H1 (cell line): ENCODE data around the gene YBX2. TPM values are rescaled to one million over a fixed set of nuclear protein-coding genes. Genes with fewer than 3 reads are reported as not detected.

Source experiments
- CTCF ChIA-PET: fragments of 300-600 bp; sonication (Branson Sonifier 250); formaldehyde crosslinking; loops from one replicate; lab custom pipeline; 2021; ENCODE audit not compliant: partially characterized antibody; lab: Charles Lee
- POLR2A ChIA-PET: fragments of 300-600 bp; sonication (Branson Sonifier 250); formaldehyde crosslinking; loops from one replicate; lab custom pipeline; 2021; ENCODE audit warnings: inconsistent platforms; ENCODE audit not compliant: partially characterized antibody; lab: Charles Lee
- DNase-seq, 2 experiments: peaks; one replicate each; pipeline versions ENCODE4 v3.0.0 to v3.0.0-alpha.2; 2010 to 2022; ENCODE audit warnings: low spot score in 2 of 2, low read depth in 1 of 2, mixed read lengths in 1 of 2
- FAIRE-seq: peaks from 2 replicates; lab custom pipeline; 2011; peaks lifted over from hg19 to GRCh38; lab: Jason Lieb, UNC
- H2AFZ ChIP-seq: 2 replicates; pipeline ENCODE4 v1.8.1; 2012; ENCODE audit warnings: low read length, inconsistent platforms
- H2AK5ac ChIP-seq: 2 replicates; pipeline ENCODE4 v1.6.1; 2013; ENCODE audit warnings: low read depth, low read length
- H2BK120ac ChIP-seq: replicated peaks from 2 replicates; pipeline ENCODE3; 2013; ENCODE audit warnings: low read depth, low read length, inconsistent platforms
- H2BK12ac ChIP-seq: 2 replicates; pipeline ENCODE4 v1.6.1; 2013; ENCODE audit warnings: low read depth, low read length
- H2BK15ac ChIP-seq: 2 replicates; pipeline ENCODE4 v1.6.1; 2013; ENCODE audit warnings: low read length
- H2BK20ac ChIP-seq: 2 replicates; pipeline ENCODE4 v1.6.1; 2013; ENCODE audit warnings: low read length
- H2BK5ac ChIP-seq: 2 replicates; pipeline ENCODE4 v1.6.1; 2013; ENCODE audit warnings: low read depth, low read length
- H3K14ac ChIP-seq: 2 replicates; pipeline ENCODE4 v1.6.1; 2013; ENCODE audit warnings: inconsistent platforms; ENCODE audit not compliant: insufficient read length
- H3K18ac ChIP-seq: 2 replicates; pipeline ENCODE4 v1.6.1; 2013; ENCODE audit warnings: low read length; ENCODE audit errors: extremely low read depth
- H3K23ac ChIP-seq: 2 replicates; pipeline ENCODE4 v1.6.1; 2013; ENCODE audit warnings: inconsistent platforms; ENCODE audit not compliant: insufficient read length
- H3K23me2 ChIP-seq: 2 replicates; pipeline ENCODE4 v1.6.1; 2013; ENCODE audit warnings: low read depth, low read length
- H3K27ac ChIP-seq: 2 replicates; pipeline ENCODE4 v1.6.1; 2011; ENCODE audit warnings: low read depth, low read length, inconsistent platforms
- H3K27me3 ChIP-seq, 4 experiments: replicated peaks in 1 of 4; 1 replicate in 1 of 4; 2 replicates in 3 of 4; pipeline versions ENCODE4 v1.6.1 to v1.8.1; 2011 to 2013; ENCODE audit warnings: low read length in 3 of 4, mild to moderate bottlenecking in 3 of 4, inconsistent platforms in 2 of 4, mixed read lengths in 2 of 4, moderate library complexity in 1 of 4; ENCODE audit not compliant: control insufficient read depth in 3 of 4, insufficient read depth in 3 of 4; ENCODE audit errors: extremely low read depth in 1 of 4
- H3K36me3 ChIP-seq, 4 experiments: 2 replicates each; pipeline versions ENCODE4 v1.6.1 to v1.8.1; 2011 to 2013; ENCODE audit warnings: mild to moderate bottlenecking in 4 of 4, low read length in 3 of 4, moderate library complexity in 2 of 4, control low read depth in 1 of 4, inconsistent platforms in 1 of 4; ENCODE audit not compliant: insufficient read depth in 4 of 4, control insufficient read depth in 2 of 4
- H3K4ac ChIP-seq: replicated peaks from 2 replicates; pipeline ENCODE3; 2013; ENCODE audit warnings: low read length, low read depth, mixed read lengths, inconsistent platforms; ENCODE audit not compliant: insufficient read length
- H3K4me1 ChIP-seq, 4 experiments: replicated peaks in 1 of 4; 1 replicate in 1 of 4; 2 replicates in 3 of 4; pipeline versions ENCODE4 v1.6.1 to v1.8.1; 2011 to 2013; ENCODE audit warnings: low read length in 3 of 4, inconsistent platforms in 2 of 4, mixed read lengths in 1 of 4; ENCODE audit not compliant: insufficient read depth in 4 of 4, control insufficient read depth in 3 of 4
- H3K4me2 ChIP-seq, 2 experiments: 2 replicates each; pipeline versions ENCODE4 v1.6.1 to v1.8.1; 2011 to 2013; ENCODE audit warnings: low read depth in 2 of 2, low read length in 2 of 2, control low read depth in 1 of 2, inconsistent platforms in 1 of 2, mild to moderate bottlenecking in 1 of 2; ENCODE audit not compliant: insufficient read depth in 1 of 2
- H3K4me3 ChIP-seq, 4 experiments: fragments of 200-600, 300-600 bp in 1 of 4; sonication (generic), shearing (Covaris generic), sonication (Bioruptor Twin) in 1 of 4; 2 replicates each; pipeline versions ENCODE4 v1.5.1 to v1.8.1; 2011 to 2016; ENCODE audit warnings: low read length in 4 of 4, low read depth in 3 of 4, control low read depth in 2 of 4, inconsistent platforms in 2 of 4, mild to moderate bottlenecking in 2 of 4, mixed read lengths in 1 of 4, moderate library complexity in 1 of 4; ENCODE audit not compliant: insufficient read depth in 2 of 4; ENCODE audit errors: extremely low read depth in 1 of 4
- H3K56ac ChIP-seq: replicated peaks from 2 replicates; pipeline ENCODE3; 2013; ENCODE audit warnings: low read depth, mild to moderate bottlenecking, mixed read lengths, low read length, inconsistent platforms; ENCODE audit not compliant: insufficient read length
- H3K79me1 ChIP-seq: 2 replicates; pipeline ENCODE4 v1.6.1; 2013; ENCODE audit warnings: low read depth, low read length, control low read depth
- H3K79me2 ChIP-seq, 2 experiments: 2 replicates each; pipeline versions ENCODE4 v1.6.1 to v1.8.1; 2012 to 2013; ENCODE audit warnings: low read length in 2 of 2, mild to moderate bottlenecking in 2 of 2, inconsistent platforms in 1 of 2; ENCODE audit not compliant: insufficient read depth in 2 of 2, control insufficient read depth in 1 of 2
- H3K9ac ChIP-seq, 4 experiments: replicated peaks in 1 of 4; 1 replicate in 1 of 4; 2 replicates in 3 of 4; pipeline versions ENCODE4 v1.6.1 to v1.8.1; 2011 to 2013; ENCODE audit warnings: low read depth in 3 of 4, low read length in 3 of 4, control low read depth in 2 of 4, mild to moderate bottlenecking in 2 of 4, moderate library complexity in 2 of 4, inconsistent platforms in 1 of 4; ENCODE audit errors: extremely low read depth in 1 of 4
- H3K9me3 ChIP-seq, 2 experiments: 2 replicates each; pipeline versions ENCODE4 v1.6.1 to v1.8.1; 2012 to 2013; ENCODE audit warnings: mild to moderate bottlenecking in 2 of 2, moderate library complexity in 2 of 2, control low read depth in 1 of 2, inconsistent platforms in 1 of 2, low read depth in 1 of 2, low read length in 1 of 2, mixed read lengths in 1 of 2; ENCODE audit not compliant: insufficient read depth in 2 of 2
- H4K20me1 ChIP-seq, 2 experiments: replicated peaks in 1 of 2; 2 replicates each; pipeline versions ENCODE3 to v1.8.1; 2011 to 2013; ENCODE audit warnings: inconsistent platforms in 2 of 2, low read length in 2 of 2, mild to moderate bottlenecking in 1 of 2; ENCODE audit not compliant: insufficient read depth in 2 of 2, control insufficient read depth in 1 of 2
- H4K5ac ChIP-seq: 2 replicates; pipeline ENCODE4 v1.6.1; 2013; ENCODE audit warnings: low read length, low read depth, mixed read lengths, inconsistent platforms; ENCODE audit not compliant: insufficient read length
- H4K8ac ChIP-seq: 2 replicates; pipeline ENCODE4 v1.8.0; 2013; ENCODE audit warnings: mild to moderate bottlenecking, moderate library complexity, low read length, inconsistent platforms; ENCODE audit not compliant: insufficient read depth; ENCODE audit errors: extremely low read depth
- H4K91ac ChIP-seq: replicated peaks from 2 replicates; pipeline ENCODE3; 2013; ENCODE audit warnings: low read length, mixed read lengths, inconsistent platforms; ENCODE audit not compliant: insufficient read length
- ASH2L ChIP-seq: fragments of 200-600, 300-600 bp; sonication (generic); IDR thresholded peaks from one replicate; pipeline ENCODE4 v1.7.1; 2017; ENCODE audit warnings: low read length
- CEBPB ChIP-seq: IDR thresholded peaks from 2 replicates; pipeline ENCODE4 v1.6.1; 2012; ENCODE audit warnings: low read depth, low read length
- CHD1 ChIP-seq: IDR thresholded peaks from 2 replicates; pipeline ENCODE4 v1.6.1; 2012; ENCODE audit warnings: low read depth, low read length, improper control_type of control experiment
- GABPA ChIP-seq: IDR thresholded peaks from 2 replicates; pipeline ENCODE4 v1.6.1; 2011; ENCODE audit warnings: mild to moderate bottlenecking, low read length, moderate library complexity, borderline replicate concordance; ENCODE audit not compliant: insufficient read depth
- JUN ChIP-seq: IDR thresholded peaks from 2 replicates; pipeline ENCODE4 v1.6.1; 2011; ENCODE audit warnings: low read depth, mild to moderate bottlenecking, improper control_type of control experiment, low read length
- JUND ChIP-seq: IDR thresholded peaks from 2 replicates; pipeline ENCODE4 v1.6.1; 2011; ENCODE audit warnings: mild to moderate bottlenecking, improper control_type of control experiment, low read length
- KDM5A ChIP-seq: fragments of 200-600 bp; IDR thresholded peaks from 2 replicates; pipeline ENCODE4 v1.7.1; 2012; ENCODE audit warnings: mild to moderate bottlenecking, low read length, inconsistent platforms, mixed read lengths
- POLR2AphosphoS5 ChIP-seq: IDR thresholded peaks from 2 replicates; pipeline ENCODE4 v1.6.1; 2011; ENCODE audit warnings: low read depth, low read length
- RAD21 ChIP-seq, 2 experiments: IDR thresholded peaks in 1 of 2; conservative IDR thresholded peaks in 1 of 2; 2 replicates each; pipeline ENCODE4 v1.6.1; 2011; ENCODE audit warnings: low read depth in 2 of 2, low read length in 2 of 2, improper control_type of control experiment in 1 of 2, inconsistent platforms in 1 of 2, mild to moderate bottlenecking in 1 of 2, moderate library complexity in 1 of 2
- RNF2 ChIP-seq: fragments of 200-900, 300-1000 bp; sonication (generic); IDR thresholded peaks from 2 replicates; pipeline ENCODE4 v1.7.1; 2016; ENCODE audit warnings: borderline replicate concordance, low read depth, mild to moderate bottlenecking, antibody characterized with exemption, low read length; ENCODE audit not compliant: poor library complexity, severe bottlenecking; ENCODE audit errors: missing control alignments
- SUZ12 ChIP-seq: fragments of 200-600 bp; sonication (generic); IDR thresholded peaks from 2 replicates; pipeline ENCODE4 v1.6.1; 2012; ENCODE audit warnings: mild to moderate bottlenecking, inconsistent platforms, low read length, moderate library complexity, mixed read lengths
- TAF7 ChIP-seq: optimal IDR thresholded peaks from 2 replicates; pipeline ENCODE3; 2011; ENCODE audit warnings: low read depth, mild to moderate bottlenecking, inconsistent platforms, low read length, moderate library complexity, borderline replicate concordance
- TEAD4 ChIP-seq: IDR thresholded peaks from 2 replicates; pipeline ENCODE4 v1.6.1; 2012; ENCODE audit warnings: low read depth, low read length, inconsistent platforms, mixed read lengths
- YY1 ChIP-seq: IDR thresholded peaks from 2 replicates; pipeline ENCODE4 v1.6.1; 2011; ENCODE audit warnings: low read depth, mild to moderate bottlenecking, low read length
- WGBS, 2 experiments: shearing (Covaris generic) in 1 of 2; methylation state at CpG; one replicate each; pipeline versions ENCODE4 v1.1.6 to v1.1.7; 2013 to 2015; ENCODE audit warnings: low lambda C conversion rate in 2 of 2, mixed read lengths in 2 of 2, inconsistent platforms in 1 of 2, low coverage in 1 of 2, missing lambda C conversion rate in 1 of 2; ENCODE audit not compliant: insufficient replicate concordance in 2 of 2, insufficient coverage in 1 of 2, insufficient read length in 1 of 2; ENCODE audit errors: extremely low coverage in 1 of 2, missing lambda C conversion rate in 1 of 2; 5-methylcytosine and 5-hydroxymethylcytosine counted together
- polyA plus RNA-seq, 7 experiments: library from polyadenylated mRNA; depleted of rRNA in 3 of 7; stranded (reverse) in 5 of 7; unstranded in 2 of 7; fragments of >200 nt in 5 of 7; fragments of 200-250 nt in 2 of 7; gene quantifications; 1 replicate in 5 of 7; 2 replicates in 1 of 7; 4 replicates in 1 of 7; pipeline versions ENCODE4 v1.2.1 to v1.2.3, GENCODE V29; 2011 to 2013; ENCODE audit warnings: missing spikeins in 2 of 7, mixed read lengths in 2 of 7
- total RNA-seq: library from RNA; stranded (reverse); fragmentation: NEBNext Ultra II Directional; extraction: Animal tissue kit (Norgen Biotek cat#: 25700); gene quantifications from 2 replicates; pipeline ENCODE4 v1.2.1, GENCODE V29; 2021

Gene YBX2
- total and polyA plus RNA-seq, 2 of the 8 experiments (the other 6 are each of a cell fraction or from before 2014, with no cell fraction given), result 19.2 to 30.5 TPM

- no peak overlapping the region for H4K91ac ChIP-seq
- no peak overlapping the region for H2BK15ac ChIP-seq
- ChIA-PET POLR2A (interaction anchor here (1.0 to 6.7 kb wide), 8 partner anchors 8 to 48 kb away, joined by 3 to 94 read pairs (median 19); partner anchors contain the start of genes CLDN7, CTDNEP1, ELP5 and GABARAP), CTCF (interaction anchor here (1.2 to 5.7 kb wide), 3 partner anchors 8 to 66 kb away, joined by 3 to 46 read pairs (median 5); partner anchors contain the start of gene SLC2A4)
- H3K23me2 ChIP-seq, result peaks cover 2% of the 10 kb centered on the region; the same call in 1 of the 2 replicates
- 93% methylated on average over 16 of the region's 19 CpGs; no CpG with 5 or more reads in 1 of the 2 experiments for WGBS, 2 experiments
- H3K23ac ChIP-seq, result no peak overlapping the region
- no peak for FAIRE-seq
- H3K14ac ChIP-seq, result no peak overlapping the region
- no peak overlapping the region for H3K56ac ChIP-seq
- no peak for DNase-seq
- no peak overlapping the region for H2BK12ac ChIP-seq
- no peak overlapping the region for H2BK120ac ChIP-seq
- no peak overlapping the region for H2AK5ac ChIP-seq
- H3K27ac ChIP-seq, result no peak overlapping the region
- H3K4ac ChIP-seq, result no peak overlapping the region
- no peak overlapping the region for H3K18ac ChIP-seq
- H2BK20ac ChIP-seq, result no peak overlapping the region
- no peak overlapping the region for H4K8ac ChIP-seq
- H4K5ac ChIP-seq, result no peak overlapping the region
- peaks cover 0 to 9% of the 10 kb centered on the region in 2 experiments for H4K20me1 ChIP-seq
- peaks cover 0 to 11% (median 7%) of the 10 kb centered on the region in 4 experiments; a peak in 6 of 7 replicates for H3K4me1 ChIP-seq
- H2BK5ac ChIP-seq, result no peak overlapping the region
- H3K79me2 ChIP-seq, result no peaks in the 10 kb centered on the region
- no peak overlapping the region for H2AFZ ChIP-seq
- no peak overlapping the region for H3K4me2 ChIP-seq
- H3K36me3 ChIP-seq, result peaks cover 0 to 6% (median 1%) of the 10 kb centered on the region in 4 experiments; a peak in 2 of 8 replicates
- no peak overlapping the region for H3K9ac ChIP-seq
- H3K9me3 ChIP-seq, result no peaks in the 10 kb centered on the region
- H3K27me3 ChIP-seq, result no peaks in the 10 kb centered on the region; a peak in 2 of 7 replicates
- peaks cover 2% of the 10 kb centered on the region; the same call in 1 of the 2 replicates for H3K79me1 ChIP-seq
- H3K4me3 ChIP-seq, result no peak overlapping the region
- TF ChIP-seq KDM5A, result no peak
- TF ChIP-seq CEBPB, result no peak
- no peak for TF ChIP-seq JUN
- TF ChIP-seq POLR2AphosphoS5, result no peak
- TF ChIP-seq RNF2, result no peak
- no peak for TF ChIP-seq CHD1
- no peak for TF ChIP-seq GABPA
- no peak for TF ChIP-seq TAF7
- TF ChIP-seq ASH2L, result no peak
- TF ChIP-seq TEAD4, result no peak
- TF ChIP-seq JUND, result no peak
- no peak for TF ChIP-seq YY1
- TF ChIP-seq SUZ12, result no peak
- TF ChIP-seq RAD21 (IDR thresholded peaks at IDR 0.05 in 1 of 2, conservative IDR thresholded peaks at IDR 0.05 in 1 of 2; ENCODE audit: low read depth in 2 of 2, low read length in 2 of 2), result no peak
Measured at GRCh38 chr17:7290166-7290565, 4.3 kb downstream of the YBX2 start.
